Activated naive CD4-positive, alpha-beta T cell (primary cell): ENCODE measurements around the gene HOXB6.

Source experiments
- DNase-seq, 4 experiments: peaks; one replicate each; lab custom pipeline; 2025; lab: John Stamatoyannopoulos, UW

Gene HOXB6

DNA sequence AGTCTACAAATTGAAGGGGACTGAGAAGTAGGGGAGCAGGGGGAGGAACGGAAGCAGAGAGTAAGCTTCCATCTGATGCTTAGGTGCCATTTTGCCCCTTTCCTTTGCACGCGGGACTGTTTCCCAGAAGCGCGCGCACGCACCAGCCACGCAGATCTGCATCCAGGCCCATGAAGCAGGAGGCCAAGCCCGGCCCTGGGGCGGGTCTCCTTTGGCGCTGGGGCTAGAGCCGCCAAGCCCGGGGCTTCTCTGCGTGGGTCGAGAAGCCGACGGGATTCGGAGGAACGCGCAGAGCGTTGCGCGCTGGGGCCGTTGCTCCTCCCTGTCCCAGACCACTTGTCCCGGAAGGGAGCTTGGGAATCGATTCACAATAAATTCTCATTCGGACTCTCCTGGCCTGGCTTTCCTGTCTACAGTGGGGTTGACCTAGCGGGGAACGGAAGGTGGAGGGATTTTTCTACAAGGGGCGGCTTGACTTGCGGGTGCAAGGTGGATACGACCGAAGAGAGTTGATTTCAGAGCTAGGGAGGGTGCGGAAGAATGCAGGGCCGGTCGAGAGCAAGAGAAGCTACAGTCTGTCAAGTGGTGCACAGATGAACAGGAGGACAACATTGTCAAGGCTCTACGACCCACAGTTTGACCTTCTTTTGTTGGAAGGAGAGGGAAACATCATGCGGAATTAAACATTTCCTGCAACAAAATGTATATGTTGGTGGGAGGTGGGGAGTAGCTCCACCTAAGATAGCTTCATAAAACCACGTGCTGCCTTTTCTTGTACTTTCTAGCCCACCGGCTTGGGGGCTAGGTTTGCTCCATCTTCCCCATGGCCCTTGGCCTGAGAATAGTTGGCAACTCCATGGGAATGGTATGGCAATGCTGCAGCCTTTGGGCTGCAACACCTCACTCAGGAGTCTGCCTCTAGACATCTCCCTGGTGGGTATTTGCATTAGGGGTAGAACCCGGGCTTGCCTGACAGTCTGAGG, 16.9 kb upstream of the HOXB6 start:
- no peak for DNase-seq

- DNase-seq: no peak
Measured at GRCh38 chr17:48620461-48621139, 15.8 kb upstream of the HOXB6 start.

DNA sequence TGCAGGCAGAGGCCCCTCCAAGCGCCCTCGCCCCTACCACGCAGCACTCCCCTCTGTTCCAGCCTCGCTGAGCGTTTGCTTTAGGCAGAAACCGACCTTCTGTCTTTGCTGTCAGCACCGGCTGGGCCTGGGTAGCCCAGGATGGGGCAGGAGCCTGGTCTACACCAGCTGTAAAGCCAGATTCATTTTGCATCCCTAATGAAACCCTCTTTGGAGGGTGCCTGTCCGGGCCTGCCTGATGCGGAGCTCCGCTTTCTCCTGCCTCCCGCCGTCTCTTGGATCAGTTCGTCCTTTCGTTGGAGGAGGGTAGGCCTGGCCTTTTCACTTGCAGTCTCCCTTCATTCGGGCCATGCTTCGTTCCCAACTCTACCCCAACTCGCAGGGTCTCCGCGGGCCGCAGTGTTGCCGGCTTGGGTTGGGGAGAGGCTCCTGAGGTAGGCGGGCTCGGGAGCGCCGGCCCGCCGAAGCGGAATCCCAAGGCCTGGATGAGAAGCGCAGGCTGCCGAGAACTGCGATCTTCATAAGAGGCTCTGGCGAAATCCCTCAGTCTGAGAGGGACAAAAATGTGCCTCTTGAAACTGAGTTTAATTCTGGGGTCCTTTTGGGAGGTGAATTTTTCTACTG, 15.2 kb upstream of the HOXB6 start:
- no peak for DNase-seq

GRCh38 chr17:48618256-48618896, 13.6 kb upstream of the HOXB6 start:
- DNase-seq: peak; percentile 54 to 83 (median 78)

- no peak for DNase-seq
Measured at GRCh38 chr17:48617471-48618255, 12.9 kb upstream of the HOXB6 start.

DNA sequence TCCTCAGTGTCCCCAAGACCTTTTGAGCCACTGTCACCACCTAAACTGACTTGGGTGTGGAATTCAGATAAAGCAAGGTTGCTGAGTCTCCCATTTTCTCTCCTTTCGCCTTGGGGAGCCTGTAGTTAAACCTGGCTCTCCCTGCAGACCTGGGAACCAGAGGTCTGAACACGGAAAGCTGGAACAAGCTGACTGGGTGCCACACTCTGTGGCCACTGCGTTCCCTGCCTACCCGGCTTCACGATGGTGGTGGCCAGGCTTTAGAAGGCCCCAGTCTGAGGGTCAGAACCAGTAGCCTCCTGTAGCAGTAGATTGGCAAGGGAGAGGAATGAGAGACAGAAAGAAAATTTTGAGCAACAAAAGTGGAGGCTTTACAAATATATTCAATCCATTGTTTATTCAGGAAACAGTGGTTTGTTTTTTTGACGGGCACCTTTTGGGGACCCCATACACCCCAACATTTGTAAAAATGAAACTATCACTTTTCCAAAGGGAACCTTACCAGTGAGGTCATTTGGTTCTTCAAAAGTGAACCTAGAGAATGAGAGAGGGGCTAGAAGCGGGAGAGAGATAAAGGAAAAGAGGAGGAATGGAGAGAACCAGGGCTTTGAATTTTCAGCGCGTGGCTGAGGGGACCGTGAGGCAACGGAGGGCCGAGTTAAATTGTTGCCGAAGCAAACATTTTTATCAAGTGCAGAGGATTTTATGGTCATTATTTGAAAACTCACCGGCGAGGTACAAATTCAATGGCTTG, 12.1 kb upstream of the HOXB6 start:
- no peak for DNase-seq

- DNase-seq: no peak
Measured at GRCh38 chr17:48615963-48616716, 11.4 kb upstream of the HOXB6 start.

DNA sequence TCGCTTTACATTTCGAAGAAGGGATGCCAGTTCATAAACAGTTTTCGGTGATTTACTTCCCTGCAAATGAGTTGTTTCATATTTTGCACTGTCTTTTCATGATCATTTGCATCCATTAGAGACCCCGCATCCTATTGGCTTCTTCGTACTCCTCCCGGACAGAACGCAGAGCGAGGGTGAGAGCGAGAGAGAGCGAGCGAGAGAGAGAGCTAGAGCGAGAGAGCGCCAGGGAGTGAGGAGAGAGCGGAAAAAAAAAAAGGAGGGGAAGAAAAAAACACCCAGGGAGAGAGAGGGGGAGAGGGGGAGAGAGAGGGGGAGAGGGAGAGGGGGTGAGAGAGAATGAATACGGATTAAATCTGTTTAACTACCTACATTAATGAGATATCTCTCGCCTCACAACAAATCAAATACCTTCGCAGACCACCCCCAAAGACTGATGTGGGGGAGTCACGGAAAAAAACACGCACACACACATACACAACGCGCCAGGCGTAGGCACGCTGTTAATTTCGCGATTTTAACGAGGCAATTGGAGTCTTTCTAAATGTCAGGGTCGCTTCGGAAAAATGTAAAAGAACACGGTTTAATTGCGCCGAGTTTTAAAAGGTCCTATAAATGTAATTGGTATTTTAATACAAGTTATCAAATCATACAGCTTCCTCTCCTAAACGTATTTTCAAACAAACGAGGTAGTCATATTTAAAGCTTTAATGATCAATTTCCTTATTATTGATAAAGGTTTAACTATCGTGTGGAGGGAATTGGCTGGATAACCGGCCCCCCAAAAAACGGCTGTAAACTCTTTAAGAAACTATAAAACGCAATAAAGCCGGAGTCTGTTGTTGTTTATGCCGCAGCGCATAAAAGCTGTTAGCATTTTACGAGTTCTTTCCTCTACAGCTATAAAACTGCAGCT, 10.5 kb upstream of the HOXB6 start, which contains the start of gene HOXB8:
Gene HOXB8, minus strand, starts transcription at position 246 of the 916 bp plus-strand sequence. CDS start 588 bp downstream, outside the sequence.
- no peak for DNase-seq

DNA sequence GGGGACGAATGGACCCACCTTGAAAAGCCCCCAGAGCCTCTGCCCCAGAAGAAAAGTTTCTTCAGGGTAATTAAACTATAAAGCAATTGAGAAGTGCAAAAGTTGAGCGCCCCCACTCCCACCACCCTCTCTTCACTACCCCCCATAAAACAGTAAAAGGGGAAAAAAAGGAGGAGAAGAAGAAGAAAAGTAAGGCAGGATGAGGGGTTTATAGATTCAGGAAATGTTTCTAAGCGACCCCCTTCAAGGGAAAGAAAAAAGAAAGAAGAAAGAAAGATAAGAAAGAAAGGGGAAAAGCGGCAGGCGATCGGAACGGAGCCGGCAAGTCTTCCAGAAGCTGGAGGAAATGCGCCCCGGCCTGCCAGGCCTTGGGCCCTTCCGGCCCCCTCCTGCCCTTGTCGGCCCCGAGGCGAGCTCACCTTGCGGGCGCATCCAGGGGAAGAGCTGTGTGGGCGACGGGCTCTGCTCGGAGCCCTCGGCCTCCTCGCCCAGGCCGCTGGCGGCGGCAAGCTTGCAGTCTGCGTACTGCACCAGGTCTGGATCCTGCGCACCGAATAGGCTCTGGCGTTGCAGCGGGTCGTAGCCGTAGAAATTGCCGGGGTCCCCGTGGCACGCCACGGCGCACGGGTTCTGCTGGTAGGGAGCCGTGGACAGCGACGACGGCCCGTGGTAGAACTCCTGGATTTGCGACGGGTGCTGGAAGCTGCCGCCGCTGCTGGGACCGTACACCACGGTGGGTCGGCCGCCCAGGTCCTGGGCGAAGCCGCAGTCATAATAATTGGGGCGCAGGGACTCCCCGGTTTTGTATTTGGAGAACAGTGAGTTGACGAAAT, 9.3 kb upstream of the HOXB6 start:
- no peak for DNase-seq

DNA sequence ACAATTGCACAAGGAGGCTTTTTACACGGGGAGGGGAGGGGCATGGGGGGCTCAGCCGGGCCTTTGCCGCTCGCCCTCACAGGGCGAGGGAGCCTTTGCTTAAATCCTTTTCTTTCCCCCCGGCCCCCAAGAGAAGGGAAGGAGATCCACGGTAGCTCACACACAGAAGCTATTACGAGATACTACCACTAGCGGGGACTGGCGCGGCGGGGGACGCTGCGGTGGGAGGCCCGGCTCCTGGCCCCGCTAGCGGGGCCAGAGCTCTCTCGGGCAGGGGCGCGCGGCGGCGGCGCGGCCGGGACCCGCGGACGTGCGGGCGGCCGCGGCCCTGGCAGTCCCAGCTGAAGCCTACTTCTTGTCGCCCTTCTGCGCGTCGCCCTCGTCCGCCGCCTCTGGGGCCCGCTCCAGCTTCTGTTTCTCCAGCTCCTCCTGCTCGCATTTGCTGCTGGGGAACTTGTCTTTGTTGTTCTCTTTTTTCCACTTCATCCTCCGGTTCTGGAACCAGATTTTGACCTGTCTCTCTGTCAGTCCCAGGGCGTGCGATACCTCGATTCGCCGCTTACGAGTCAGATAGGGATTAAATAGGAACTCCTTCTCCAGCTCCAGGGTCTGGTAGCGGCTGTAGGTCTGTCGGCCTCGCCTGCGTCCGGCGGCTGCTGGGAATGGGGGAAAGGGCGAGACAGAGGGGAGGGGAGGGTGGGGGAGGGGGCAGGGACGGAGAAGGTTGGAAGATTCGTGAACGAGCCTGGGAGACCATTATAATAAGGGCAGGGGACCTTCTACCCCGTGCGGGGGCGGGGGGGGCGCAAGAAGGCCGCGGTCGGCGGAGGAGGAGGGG, 8.3 kb upstream of the HOXB6 start:
- DNase-seq: peak in 2 of 4 experiments; percentile 19 to 25

- no peak for DNase-seq
Measured at GRCh38 chr17:48612456-48612853, 7.7 kb upstream of the HOXB6 start.

GRCh38 chr17:48611681-48612455, 7.1 kb upstream of the HOXB6 start:
- DNase-seq: no peak

DNA sequence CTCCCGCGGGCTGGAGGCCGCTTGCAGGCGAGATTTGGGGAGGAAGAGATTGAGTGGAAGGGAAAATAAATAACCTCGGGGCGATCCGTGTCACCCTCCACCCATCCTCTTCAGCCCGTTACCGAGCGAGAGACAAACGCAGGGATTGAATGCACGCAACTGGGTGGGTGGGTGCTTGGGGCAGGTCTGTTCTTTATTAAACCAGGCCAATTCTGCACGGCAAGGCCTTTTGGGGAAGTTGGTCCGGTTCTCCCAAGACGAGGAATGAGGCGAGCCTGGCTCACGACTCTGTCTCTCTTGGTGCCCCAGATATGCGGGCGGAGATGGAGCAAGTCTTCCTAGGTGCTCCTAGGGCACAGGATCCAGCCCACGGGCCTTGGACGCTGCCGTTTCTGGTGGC, 6.4 kb upstream of the HOXB6 start:
- DNase-seq: peak in 1 of 4 experiments; percentile 11

GRCh38 chr17:48610282-48611211, 5.8 kb upstream of the HOXB6 start, which contains the start of gene HOXB7:
Gene HOXB7, minus strand, starts transcription at chr17:48611017. Its CDS starts 99 bp downstream, at chr17:48610918.
- DNase-seq: no peak
